Uterus (tissue), 2 donors: ENCODE results near the gene AK9.

Experiments used
- CTCF ChIP-seq, 4 experiments: fragments of 200-600 bp in 2 of 4; fragments of 450-650 bp in 2 of 4; sonication (generic) in 2 of 4; IDR thresholded peaks; one replicate each; pipeline ENCODE4 v1.5.1; 2016 to 2019; ENCODE audit warnings: antibody characterized with exemption in 4 of 4, mild to moderate bottlenecking in 2 of 4, moderate library complexity in 1 of 4
- POLR2A ChIP-seq, 2 donors: fragments of 450-650 bp; IDR thresholded peaks; one replicate each; pipeline ENCODE4 v1.6.1; 2016; ENCODE audit warnings: antibody characterized with exemption in 2 of 2, mild to moderate bottlenecking in 1 of 2, moderate library complexity in 1 of 2

GRCh38 chr6:109475625-109476024 is 215.4 kb downstream of the AK9 start:
- no peak for TF ChIP-seq CTCF (IDR thresholded peaks at IDR 0.05)
- no peak for TF ChIP-seq POLR2A (IDR thresholded peaks at IDR 0.05)
